NCI-H1694 treated with DMSO at 0.1 percent for 48 hours (cell line): Measurements from ENCODE around the gene EIF3F.

ENCODE experiments used
- DNase-seq: peaks from one replicate; lab custom pipeline; 2025; lab: John Stamatoyannopoulos, UW

Gene EIF3F

DNA sequence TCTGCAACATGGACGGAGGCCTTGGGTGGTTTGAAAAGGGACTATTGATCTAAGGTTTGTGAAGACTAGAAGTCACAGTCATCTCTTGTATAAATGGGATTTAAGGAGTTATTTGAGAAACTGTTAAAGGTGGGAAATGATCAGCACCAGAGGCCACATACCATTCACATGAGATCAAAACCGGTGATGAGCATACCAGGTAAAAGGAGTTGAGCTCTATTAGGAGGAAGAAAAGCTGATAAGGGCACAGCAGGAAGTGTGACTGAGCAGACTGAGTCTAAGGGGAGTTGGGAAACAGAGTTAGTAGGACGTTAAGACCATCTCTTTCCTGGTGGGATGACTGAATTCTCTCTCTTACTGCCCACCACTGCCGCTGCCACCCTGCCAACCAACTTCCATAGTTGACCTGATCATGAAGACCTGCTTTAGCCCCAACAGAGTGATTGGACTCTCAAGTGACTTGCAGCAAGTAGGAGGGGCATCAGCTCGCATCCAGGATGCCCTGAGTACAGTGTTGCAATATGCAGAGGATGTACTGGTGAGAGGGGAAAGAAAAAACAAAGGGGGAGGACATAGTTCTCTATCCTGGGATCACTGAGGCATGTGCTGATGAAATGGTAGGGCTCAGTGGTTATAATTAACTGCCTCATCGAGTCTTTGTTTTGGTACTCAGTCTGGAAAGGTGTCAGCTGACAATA, 7.6 kb downstream of the EIF3F start:
- no peak for DNase-seq

DNA sequence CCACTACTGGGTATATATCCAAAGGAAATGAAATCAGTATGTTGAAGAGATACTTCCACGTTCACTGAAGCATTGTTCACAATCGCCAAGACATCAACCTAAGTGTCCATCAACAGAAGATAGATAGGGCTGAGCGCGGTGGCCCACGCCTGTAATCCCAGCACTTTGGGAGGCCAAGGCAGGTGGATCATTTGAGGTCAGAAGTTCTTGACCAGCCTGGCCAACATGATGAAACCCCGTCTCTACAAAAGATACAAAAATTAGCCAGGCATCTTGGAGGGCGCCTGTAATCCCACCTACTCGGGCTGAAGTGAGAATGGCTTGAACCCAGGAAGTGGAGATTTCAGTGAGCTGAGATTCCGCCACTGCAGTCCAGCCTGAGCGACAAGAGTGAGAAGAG, 12.7 kb downstream of the EIF3F start:
- DNase-seq = no peak

DNA sequence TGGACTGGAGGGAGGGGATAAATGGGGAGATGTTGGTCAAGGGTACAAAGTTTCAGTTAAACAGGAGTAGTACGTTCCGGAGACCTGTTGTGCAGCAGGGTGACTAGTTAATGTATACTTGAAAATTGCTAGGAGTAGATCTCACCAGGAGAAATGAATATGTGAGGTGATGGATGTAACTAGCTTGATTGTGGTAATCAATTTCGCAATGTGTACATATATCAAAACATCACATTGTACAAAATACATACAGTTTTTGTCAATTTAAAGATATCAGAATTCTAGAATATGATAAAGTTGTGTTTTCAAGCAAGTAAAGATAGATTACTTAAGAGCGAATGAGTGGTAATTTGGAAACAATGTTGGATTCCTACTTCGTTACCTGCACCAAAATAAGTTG, 13.3 kb downstream of the EIF3F start:
- no peak for DNase-seq

- no peak for DNase-seq
Observed at GRCh38 chr11:8002676-8003075, 15.5 kb downstream of the EIF3F start.

- DNase-seq = no peak
Observed at GRCh38 chr11:8003187-8003586, 16.1 kb downstream of the EIF3F start.

- no peak for DNase-seq
Observed at GRCh38 chr11:8004008-8004407, 16.9 kb downstream of the EIF3F start.

DNA sequence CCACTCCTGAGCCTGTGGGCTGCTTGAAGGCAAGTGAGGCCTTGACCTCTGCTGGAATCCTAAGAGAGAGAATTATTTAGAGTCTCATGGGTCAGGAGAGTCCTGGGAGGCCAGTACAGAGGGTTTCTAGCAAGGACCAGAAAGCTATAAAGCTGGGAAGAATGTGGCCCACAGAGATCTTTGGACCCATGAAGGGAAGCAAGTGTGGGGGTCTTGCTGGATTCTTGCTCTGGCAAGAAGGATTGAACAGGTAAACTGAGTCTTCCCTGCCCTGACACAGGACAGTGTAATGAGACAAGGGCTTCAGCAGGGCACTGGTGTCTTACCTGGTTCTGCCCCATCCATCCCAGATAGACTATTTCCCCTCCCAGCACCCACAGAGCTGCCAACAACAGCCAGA, 18.4 kb downstream of the EIF3F start:
- no peak for DNase-seq

DNA sequence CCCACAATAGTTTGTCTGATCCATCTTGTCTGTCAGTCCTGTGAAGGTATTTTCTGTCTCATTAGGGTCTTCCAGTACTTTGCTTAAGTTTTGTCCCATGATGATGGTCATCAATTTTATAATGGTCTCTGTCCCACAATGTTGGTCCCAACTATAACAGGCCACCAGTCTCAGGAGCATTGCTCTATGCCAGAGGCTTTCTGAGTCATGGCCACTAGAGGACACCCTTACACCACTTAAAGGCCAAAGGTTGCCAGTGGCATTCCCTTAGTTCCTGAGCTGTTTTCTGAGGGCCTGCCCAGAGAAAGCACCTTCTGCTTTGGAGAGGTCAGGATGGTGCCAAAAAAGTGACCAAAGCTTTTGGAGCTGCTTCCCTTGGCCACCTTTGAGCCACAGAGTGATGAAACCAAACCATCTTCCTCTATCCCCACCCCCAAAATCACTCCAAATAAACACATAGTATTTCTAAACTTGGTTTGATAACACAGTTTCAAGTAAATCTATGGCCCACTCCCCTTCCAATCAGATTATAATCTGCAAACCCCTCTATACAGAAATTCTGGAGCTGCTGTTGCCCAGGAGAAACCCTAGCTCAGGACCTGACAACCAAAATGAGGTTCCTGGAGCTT, 19.3 kb downstream of the EIF3F start:
- DNase-seq = peak; percentile 49

- DNase-seq = no peak
Observed at GRCh38 chr11:8008212-8008611, 21.1 kb downstream of the EIF3F start.

GRCh38 chr11:8009856-8010255, 22.7 kb downstream of the EIF3F start:
- DNase-seq = no peak

GRCh38 chr11:8011371-8011770, 24.2 kb downstream of the EIF3F start:
- DNase-seq = no peak

DNA sequence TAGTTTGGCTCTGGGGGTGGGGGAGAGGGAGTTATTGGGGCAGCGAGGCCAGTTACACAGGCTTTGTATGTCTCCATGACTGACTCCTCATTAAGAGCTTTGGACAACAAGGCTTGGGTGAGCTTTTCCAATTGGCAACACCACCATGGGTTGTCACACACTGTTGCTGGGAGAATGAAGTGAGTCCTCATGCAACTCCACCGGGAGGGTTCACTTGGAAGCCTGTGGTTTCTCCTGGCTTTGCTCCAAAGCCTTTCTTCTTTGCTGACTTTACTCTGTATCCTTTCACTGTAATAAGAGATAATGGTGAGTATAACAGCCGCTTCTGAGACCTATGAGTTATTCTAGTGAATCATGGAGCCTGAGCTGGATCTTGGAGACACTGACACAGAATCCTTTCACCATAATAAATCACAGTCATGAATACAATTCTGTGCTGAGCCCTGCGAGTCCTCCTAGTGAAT, 24.9 kb downstream of the EIF3F start:
- DNase-seq = no peak

DNA sequence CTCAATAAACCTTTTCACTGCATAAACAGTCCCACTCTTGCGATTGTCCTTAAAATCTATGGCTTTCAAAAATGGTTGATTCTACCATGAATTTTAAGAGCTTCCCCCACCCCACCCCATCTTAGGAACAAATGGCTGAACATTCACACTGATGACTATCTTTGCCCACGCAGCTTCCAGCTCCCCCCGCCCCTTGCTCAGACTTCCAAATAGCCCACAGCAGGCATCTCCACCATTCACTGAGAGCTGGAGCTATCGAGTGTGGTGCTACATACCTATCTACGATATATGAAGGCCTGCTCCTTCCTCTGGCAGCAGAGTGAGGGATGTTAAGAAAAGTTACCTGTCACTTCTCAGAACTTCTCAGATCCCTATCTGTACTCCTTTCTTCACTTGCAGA, 26.7 kb downstream of the EIF3F start:
- no peak for DNase-seq

- DNase-seq = no peak
Observed at GRCh38 chr11:8015753-8016239, 28.7 kb downstream of the EIF3F start.

DNA sequence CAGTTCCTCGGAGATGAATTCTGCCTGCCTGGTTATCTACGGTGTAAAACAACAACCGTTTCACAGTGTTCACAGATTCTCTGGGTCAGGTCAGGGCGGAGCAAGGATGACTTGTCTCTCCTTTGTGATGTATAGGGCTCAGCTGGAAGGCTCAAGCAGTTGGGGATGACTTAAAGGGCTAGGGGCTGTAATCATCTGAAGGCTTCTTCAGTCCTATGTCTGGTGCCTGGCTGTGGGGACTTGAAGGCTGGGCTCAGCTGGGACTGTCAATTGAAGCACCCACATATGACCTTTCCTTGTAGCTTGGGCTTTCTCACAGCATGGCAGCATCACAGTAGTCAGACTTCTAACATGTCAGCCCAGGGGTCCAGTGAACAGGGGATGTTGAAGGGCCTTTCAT, 29.3 kb downstream of the EIF3F start:
- no peak for DNase-seq

GRCh38 chr11:8017071-8017470, 29.9 kb downstream of the EIF3F start:
- DNase-seq = no peak

GRCh38 chr11:8017894-8018483, 30.9 kb downstream of the EIF3F start:
- no peak for DNase-seq

DNA sequence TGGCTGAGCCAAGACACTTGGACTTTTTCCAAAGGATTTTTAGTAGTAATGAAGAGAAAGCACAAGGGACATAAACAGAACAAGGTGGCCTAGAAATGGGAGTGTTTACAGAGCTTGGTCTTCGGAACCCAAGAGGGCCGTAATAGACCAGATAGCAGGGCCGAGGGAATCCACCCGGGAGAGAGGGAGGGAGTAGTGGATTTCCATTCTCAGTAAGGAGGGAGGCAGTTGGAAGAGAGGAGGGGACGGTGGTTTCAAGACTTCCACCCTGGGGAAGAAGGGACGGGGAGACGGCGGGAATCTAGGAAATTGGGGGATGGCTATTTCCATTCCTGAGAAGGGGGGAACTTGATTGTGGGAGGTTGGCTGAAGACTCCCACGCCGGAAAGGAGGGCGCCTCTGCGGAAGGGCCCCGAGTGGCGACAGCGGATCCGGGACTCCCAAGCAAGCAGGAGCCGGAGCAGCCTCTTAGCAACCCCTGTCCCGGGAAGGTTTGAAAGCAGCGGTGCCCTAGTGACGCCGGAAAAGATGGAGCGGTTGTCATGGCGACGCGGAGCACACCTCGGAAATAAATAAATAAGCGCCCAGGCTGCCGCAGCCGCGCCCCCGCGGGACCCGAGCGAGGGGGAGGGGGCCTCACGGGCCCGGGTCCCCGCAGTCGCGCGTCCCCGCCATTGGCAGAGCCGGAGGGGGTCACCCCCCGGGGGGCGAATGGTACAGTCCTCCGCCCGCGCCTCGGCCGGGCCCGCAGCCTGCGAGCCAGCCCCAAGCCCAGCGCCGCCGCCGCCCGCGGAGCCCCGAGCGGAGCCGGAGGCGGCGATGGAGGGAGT, 31.6 kb downstream of the EIF3F start:
- DNase-seq = peak; percentile 4

DNA sequence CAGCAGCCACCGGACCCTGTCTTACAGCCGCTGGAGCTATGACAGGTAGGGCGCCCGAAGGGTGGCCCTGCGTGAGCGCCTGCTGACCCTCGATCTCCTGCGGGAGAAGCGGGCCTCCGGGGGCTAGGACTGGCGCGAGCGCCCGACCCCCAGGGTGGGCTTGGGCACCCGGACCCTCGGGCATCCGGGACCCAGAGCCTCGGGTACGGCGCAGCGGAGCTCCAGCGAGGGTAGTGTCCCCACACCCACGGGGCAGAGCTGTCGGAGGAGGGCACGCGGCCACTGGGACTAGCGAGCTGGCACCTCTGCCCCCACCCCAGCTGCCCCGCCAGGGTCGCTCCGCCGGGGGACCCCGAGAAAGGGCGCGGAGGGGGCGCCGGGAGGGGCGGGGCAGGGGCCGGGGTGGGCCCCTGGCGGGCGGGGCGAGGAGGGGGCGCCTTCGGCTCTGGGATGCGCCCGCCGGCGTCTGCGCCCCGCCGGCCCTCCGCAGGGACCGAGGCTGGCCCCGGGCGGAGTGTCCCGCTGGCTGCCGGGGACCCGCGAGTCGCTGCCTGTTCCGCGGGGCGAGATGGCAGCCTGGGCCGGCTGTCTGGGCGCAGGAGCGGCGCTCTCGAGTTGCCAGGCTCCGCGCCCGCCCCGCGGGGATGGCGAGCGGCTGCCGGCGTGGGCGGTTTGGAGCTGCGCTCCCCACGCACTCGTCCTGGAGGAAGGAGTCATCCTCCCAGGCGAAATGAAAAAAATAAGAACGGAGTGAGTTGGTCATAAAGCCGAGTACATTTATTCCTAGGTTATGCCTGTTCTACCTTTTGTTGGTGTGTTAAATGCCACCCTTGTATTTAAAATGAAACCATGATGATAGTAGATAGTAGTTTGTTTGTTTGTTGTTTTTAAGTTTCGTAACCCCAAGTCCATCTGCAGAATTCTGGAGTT, 32.4 kb downstream of the EIF3F start:
- no peak for DNase-seq

DNA sequence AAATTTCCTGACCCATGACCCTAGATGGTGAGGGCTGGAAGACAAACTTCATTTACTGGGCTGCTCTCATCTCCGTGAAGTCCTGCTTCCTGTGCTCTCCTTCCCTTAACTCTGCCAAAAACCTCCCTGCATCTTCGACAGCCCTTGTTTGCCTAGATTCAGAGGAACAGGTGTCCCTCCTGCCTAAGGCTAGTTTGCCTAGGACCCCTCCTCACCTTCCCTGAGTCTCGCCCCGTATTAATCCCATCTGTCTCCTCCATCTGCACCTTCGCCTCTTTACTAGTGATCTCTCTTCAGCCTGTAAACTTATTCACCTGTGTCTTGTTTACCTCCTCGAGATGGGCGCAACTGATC, 33.1 kb downstream of the EIF3F start:
- DNase-seq = no peak

- DNase-seq = no peak
Observed at GRCh38 chr11:8021920-8022319, 34.8 kb downstream of the EIF3F start.
